KMS-11 (cell line): ENCODE results near the gene RPS6KA5.

Source experiments
- H2AFZ ChIP-seq: fragments of 200-600 bp; sonication (generic); 2 replicates; pipeline ENCODE4 v1.6.1; 2016; ENCODE audit warnings: antibody characterized with exemption, mixed run types, low read depth
- H3K27ac ChIP-seq: fragments of 200-600 bp; sonication (generic); 2 replicates; pipeline ENCODE4 v1.6.1; 2016; ENCODE audit warnings: mild to moderate bottlenecking, mixed run types
- H3K27me3 ChIP-seq: fragments of 200-600 bp; sonication (generic); 2 replicates; pipeline ENCODE4 v1.6.1; 2017; ENCODE audit warnings: mild to moderate bottlenecking, low read depth, mixed run types, moderate library complexity; ENCODE audit not compliant: insufficient read depth
- H3K36me3 ChIP-seq: fragments of 200-600 bp; sonication (generic); 2 replicates; pipeline ENCODE4 v1.6.1; 2017; ENCODE audit warnings: mild to moderate bottlenecking, mixed run types; ENCODE audit not compliant: insufficient read depth
- H3K4me1 ChIP-seq: fragments of 200-600 bp; sonication (generic); 2 replicates; pipeline ENCODE4 v1.6.1; 2016; ENCODE audit warnings: mild to moderate bottlenecking, low read depth, mixed run types; ENCODE audit not compliant: poor library complexity, severe bottlenecking
- H3K4me2 ChIP-seq: fragments of 200-600 bp; sonication (generic); 2 replicates; pipeline ENCODE4 v1.7.0; 2016; ENCODE audit warnings: mild to moderate bottlenecking, mixed run types
- H3K4me3 ChIP-seq: fragments of 200-600 bp; sonication (generic); IDR thresholded peaks from 2 replicates; pipeline ENCODE4 v1.6.1; 2017; ENCODE audit warnings: low read depth, low read length, mixed read lengths; ENCODE audit not compliant: insufficient read depth
- H3K79me2 ChIP-seq: fragments of 200-600 bp; sonication (generic); 2 replicates; pipeline ENCODE4 v1.6.1; 2016; ENCODE audit warnings: low read depth, mixed run types; ENCODE audit not compliant: insufficient read depth
- H3K9ac ChIP-seq: fragments of 200-600 bp; sonication (generic); 2 replicates; pipeline ENCODE4 v1.6.1; 2016; ENCODE audit warnings: mild to moderate bottlenecking, mixed run types
- H4K20me1 ChIP-seq: fragments of 200-600 bp; sonication (generic); 2 replicates; pipeline ENCODE4 v1.6.1; 2016; ENCODE audit warnings: mild to moderate bottlenecking, mixed run types; ENCODE audit not compliant: insufficient read depth
- TF ChIP-seq, protein P1 (sequence below): fragments of 200-600 bp; sonication (generic); conservative IDR thresholded peaks from 2 replicates; pipeline ENCODE4 v1.6.1; 2017; ENCODE audit warnings: low read depth, mild to moderate bottlenecking, antibody characterized with exemption, low read length, moderate library complexity, mixed read lengths

The RPS6KA5 gene

DNA sequence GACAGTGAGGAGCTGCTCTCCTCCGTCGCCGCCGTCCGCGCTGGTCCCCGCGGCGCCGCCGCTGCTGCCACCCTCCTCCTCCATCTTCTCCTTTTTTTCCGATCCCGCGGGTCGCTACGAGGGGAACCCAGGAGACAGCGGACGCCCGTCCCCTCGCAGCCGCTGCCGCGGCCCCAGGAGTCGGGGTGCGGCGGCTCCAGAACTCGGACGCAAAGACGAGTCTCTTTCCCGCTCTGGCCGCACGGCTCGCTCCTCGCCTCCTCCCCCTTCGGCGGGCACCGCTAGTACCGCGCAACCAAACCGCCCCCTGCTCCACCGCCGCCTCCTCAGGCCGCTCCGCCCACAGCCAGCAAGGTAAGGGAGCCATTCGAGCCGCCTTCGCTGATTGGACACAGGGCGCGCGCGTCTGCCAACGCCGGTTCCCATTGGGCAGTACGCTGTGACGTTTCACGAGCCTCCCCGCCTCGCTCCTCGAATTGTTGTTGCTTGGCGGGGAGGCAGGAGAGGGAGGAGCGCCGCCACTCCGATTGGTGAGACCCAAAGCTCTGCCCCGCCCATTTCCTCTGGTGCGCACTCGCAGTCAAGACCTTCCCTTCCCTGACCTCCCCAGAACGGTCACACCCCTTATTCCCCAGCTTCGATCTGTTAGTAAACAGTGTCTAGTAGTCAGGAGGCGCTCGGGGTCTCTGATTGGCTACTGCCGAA, at the start of gene RPS6KA5:
RPS6KA5 (minus strand) TSS at position 291 of the 705 bp plus-strand sequence; CDS start at position 84, 207 bp downstream.
- Histone ChIP-seq H3K4me1 (peaks cover 20% of the 10 kb centered on the region), H4K20me1 (no peaks in the 10 kb centered on the region), H3K27ac (peak within 1 kb of the TSS; percentile 87), H2AFZ (peak within 1 kb of the TSS; percentile 78), H3K27me3 (no peaks in the 10 kb centered on the region), H3K36me3 (no peaks in the 10 kb centered on the region), H3K9ac (peak within 1 kb of the TSS; percentile 76), H3K4me2 (peak within 1 kb of the TSS; percentile 99), H3K4me3 (no peak within 1 kb of the TSS), H3K79me2 (no peaks in the 10 kb centered on the region)
- TF ChIP-seq, protein P1, sequence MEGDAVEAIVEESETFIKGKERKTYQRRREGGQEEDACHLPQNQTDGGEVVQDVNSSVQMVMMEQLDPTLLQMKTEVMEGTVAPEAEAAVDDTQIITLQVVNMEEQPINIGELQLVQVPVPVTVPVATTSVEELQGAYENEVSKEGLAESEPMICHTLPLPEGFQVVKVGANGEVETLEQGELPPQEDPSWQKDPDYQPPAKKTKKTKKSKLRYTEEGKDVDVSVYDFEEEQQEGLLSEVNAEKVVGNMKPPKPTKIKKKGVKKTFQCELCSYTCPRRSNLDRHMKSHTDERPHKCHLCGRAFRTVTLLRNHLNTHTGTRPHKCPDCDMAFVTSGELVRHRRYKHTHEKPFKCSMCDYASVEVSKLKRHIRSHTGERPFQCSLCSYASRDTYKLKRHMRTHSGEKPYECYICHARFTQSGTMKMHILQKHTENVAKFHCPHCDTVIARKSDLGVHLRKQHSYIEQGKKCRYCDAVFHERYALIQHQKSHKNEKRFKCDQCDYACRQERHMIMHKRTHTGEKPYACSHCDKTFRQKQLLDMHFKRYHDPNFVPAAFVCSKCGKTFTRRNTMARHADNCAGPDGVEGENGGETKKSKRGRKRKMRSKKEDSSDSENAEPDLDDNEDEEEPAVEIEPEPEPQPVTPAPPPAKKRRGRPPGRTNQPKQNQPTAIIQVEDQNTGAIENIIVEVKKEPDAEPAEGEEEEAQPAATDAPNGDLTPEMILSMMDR: no peak

DNA sequence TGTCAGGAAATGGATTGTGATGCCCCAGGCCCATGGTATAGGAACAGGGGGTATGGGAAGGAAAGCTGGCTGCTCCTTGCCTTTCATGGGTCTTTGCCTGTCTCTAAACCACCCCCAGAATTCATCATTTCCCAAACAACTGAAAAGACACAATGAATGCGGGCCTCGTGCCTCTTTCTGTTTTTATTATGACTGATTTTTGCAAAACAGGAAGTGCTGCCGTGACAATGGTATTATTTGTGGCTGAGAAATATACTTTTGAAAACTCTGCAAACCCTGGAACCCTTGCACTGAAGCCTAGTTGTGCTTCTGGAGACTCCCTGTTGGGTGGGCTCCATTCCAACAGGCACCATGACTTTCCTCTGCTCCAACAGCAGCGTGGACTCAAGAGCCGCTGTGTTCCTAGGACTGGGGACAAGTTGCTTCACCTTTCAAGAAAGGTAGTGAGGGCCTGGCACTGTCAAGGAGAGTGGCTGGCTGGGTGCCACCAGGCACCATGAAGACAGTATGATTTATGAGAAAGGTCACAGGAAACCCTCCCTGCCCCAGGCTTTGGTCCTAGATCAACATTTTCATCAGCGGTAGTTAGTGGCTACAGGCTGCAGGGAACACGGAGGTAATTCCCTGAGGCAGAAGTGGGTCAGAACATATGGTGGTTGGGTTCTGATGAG, 48.6 kb upstream of the RPS6KA5 start:
- Histone ChIP-seq H3K9ac (no peak overlapping the region), H3K4me3 (no peak overlapping the region), H2AFZ (no peak overlapping the region), H3K27ac (no peak overlapping the region), H4K20me1 (no peaks in the 10 kb centered on the region), H3K27me3 (no peaks in the 10 kb centered on the region), H3K79me2 (no peaks in the 10 kb centered on the region; the same call in 1 of the 2 replicates), H3K4me1 (peaks cover 7% of the 10 kb centered on the region), H3K4me2 (no peak overlapping the region), H3K36me3 (no peaks in the 10 kb centered on the region)
- TF ChIP-seq, protein P1: no peak

DNA sequence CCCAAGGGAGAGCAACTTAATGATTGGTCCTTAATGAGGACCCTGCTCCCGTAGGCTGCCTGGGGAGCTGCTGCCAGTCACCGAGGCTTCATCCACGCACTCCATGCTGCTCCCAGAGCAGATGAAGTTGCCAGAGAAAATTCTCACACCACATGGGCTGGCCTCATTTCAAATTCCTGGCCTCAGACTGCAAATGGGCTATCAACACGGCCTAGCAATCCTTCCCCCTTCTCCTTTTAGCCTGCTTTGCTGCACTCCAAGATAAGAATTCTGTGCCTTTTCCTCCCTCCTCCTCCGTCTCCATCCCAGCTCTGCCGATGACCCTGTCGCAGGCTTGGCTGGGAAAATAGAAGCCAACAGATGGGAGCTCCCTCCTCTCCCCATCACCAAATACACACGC, 42.7 kb upstream of the RPS6KA5 start:
- Histone ChIP-seq H3K4me3 (no peak overlapping the region), H2AFZ (no peak overlapping the region), H3K27ac (no peak overlapping the region), H3K79me2 (no peaks in the 10 kb centered on the region), H3K4me2 (no peak overlapping the region), H3K9ac (no peak overlapping the region), H4K20me1 (no peaks in the 10 kb centered on the region), H3K4me1 (no peaks in the 10 kb centered on the region), H3K36me3 (no peaks in the 10 kb centered on the region), H3K27me3 (no peaks in the 10 kb centered on the region)
- TF ChIP-seq, protein P1: no peak

DNA sequence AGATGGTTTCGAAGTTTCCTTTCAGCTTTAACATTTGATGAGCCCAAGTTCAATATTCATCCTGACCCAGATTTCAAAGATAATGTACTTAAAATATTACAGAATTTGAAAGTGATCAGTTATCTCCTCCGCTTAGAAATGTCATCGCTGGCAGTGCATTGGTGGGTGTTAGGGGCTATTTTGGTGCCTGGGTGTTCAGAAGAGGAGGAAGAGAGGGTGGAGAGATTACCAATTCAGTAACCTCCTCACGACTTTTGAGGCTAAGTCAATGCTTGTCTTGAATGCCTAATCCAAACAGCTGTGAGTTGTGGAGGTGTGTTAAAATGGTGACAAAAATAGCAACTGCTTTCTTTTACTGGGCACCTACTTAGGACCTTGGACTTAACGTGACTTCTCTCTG, 39.7 kb upstream of the RPS6KA5 start:
- H3K27ac ChIP-seq: no peak overlapping the region
- H3K79me2 ChIP-seq: no peaks in the 10 kb centered on the region
- H3K9ac ChIP-seq: no peak overlapping the region
- H3K36me3 ChIP-seq: no peaks in the 10 kb centered on the region
- H3K4me1 ChIP-seq: no peaks in the 10 kb centered on the region
- TF ChIP-seq, protein P1: no peak
- H3K4me3 ChIP-seq: no peak overlapping the region
- no peaks in the 10 kb centered on the region for H3K27me3 ChIP-seq
- H2AFZ ChIP-seq: no peak overlapping the region
- H4K20me1 ChIP-seq: no peaks in the 10 kb centered on the region
- no peak overlapping the region for H3K4me2 ChIP-seq
